ENCODE measurements around the gene MCFD2. TPM values are rescaled to one million over a fixed set of nuclear protein-coding genes. Genes with fewer than 3 reads are reported as not detected.

Gene MCFD2
- total RNA-seq, 2 experiments from 2014 or later = 27.7 to 31.8 TPM

DNA sequence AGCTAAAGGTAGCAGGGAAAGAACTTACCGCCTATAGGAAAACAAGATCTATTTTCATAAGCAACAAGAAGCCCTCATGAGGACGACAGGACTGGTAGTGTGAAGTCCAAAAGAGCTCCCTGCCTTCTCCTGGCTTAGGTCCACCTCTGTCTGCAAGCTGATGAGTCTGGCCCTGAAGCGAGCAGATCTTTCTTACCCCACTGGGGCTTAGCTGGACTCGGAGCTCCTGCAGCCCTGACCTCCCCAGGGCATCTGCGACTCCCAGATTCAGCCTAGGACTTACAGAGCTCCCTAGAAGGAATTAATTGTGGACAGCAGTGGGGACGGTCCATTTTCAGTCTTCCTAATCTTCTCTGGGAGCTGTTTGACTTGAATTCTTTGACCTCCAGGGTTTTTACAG is 53.7 kb downstream of the MCFD2 start:
- ATAC-seq (no peak), DNase-seq (no peak)
- ChIA-PET POLR2A (interaction anchor here (1.5 kb wide), 1 partner anchor 11 kb away, joined by 5 read pairs; no protein-coding TSS in a partner anchor), CTCF (interaction anchor here (0.6 kb wide), 1 partner anchor 211 kb away, joined by 3 read pairs; no protein-coding TSS in a partner anchor)
- Mint-ChIP-seq H3K27ac (no peak overlapping the region), H3K4me3 (no peak overlapping the region), H3K27me3 (peaks cover 2% of the 10 kb centered on the region), H3K9me3 (peaks cover 14% of the 10 kb centered on the region), H3K4me1 (ENCODE audit: low read depth) (no peaks in the 10 kb centered on the region), H3K36me3 (ENCODE audit: low read depth) (no peaks in the 10 kb centered on the region)
- intact Hi-C loops (cut with micrococcal nuclease) = no loop called here
- no peak for TF ChIP-seq CTCF (IDR thresholded peaks at IDR 0.05)

DNA sequence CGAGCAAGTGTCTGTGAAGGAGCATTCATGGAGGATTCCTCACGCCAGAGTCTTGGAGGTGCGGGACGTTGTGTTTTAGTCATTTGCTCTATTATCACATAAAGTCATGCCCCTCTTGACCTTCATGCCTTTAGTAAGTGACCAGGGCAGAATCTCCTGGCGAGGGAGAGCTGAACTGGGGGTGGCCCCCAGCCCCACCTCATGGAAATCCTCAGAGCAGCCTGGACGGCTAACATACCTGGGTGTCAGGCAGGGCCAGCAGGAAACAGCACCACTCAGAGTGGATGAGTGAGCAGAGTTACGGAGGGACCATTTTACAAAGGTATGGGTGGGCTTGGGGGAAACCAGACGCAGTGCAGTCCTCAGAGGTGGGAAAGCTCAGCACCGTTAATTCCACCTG is 56.1 kb downstream of the MCFD2 start:
- Mint-ChIP-seq H3K4me3 (no peak overlapping the region), H3K9me3 (peaks cover 2% of the 10 kb centered on the region), H3K4me1 (ENCODE audit: low read depth) (no peaks in the 10 kb centered on the region), H3K27ac (no peak overlapping the region), H3K36me3 (ENCODE audit: low read depth) (no peaks in the 10 kb centered on the region), H3K27me3 (no peaks in the 10 kb centered on the region)
- ChIA-PET CTCF (no interaction called here), POLR2A (no interaction called here)
- ATAC-seq (no peak), DNase-seq (no peak)
- intact Hi-C loops (cut with micrococcal nuclease) = no loop called here
- TF ChIP-seq CTCF (IDR thresholded peaks at IDR 0.05) = no peak

GRCh38 chr2:46858702-46859090 is 56.9 kb downstream of the MCFD2 start:
- Mint-ChIP-seq H3K27ac (no peak overlapping the region), H3K4me3 (no peak overlapping the region), H3K9me3 (no peaks in the 10 kb centered on the region), H3K36me3 (ENCODE audit: low read depth) (no peaks in the 10 kb centered on the region), H3K27me3 (no peaks in the 10 kb centered on the region), H3K4me1 (ENCODE audit: low read depth) (no peaks in the 10 kb centered on the region)
- intact Hi-C loops (cut with micrococcal nuclease) = no loop called here
- DNase-seq (no peak), ATAC-seq (no peak)
- POLR2A ChIA-PET = no interaction called here
- no peak for TF ChIP-seq CTCF (IDR thresholded peaks at IDR 0.05)
- CTCF ChIA-PET = interaction anchor here (0.9 to 1.2 kb wide), 3 partner anchors 14 to 209 kb away, joined by 3 read pairs; no protein-coding TSS in a partner anchor

DNA sequence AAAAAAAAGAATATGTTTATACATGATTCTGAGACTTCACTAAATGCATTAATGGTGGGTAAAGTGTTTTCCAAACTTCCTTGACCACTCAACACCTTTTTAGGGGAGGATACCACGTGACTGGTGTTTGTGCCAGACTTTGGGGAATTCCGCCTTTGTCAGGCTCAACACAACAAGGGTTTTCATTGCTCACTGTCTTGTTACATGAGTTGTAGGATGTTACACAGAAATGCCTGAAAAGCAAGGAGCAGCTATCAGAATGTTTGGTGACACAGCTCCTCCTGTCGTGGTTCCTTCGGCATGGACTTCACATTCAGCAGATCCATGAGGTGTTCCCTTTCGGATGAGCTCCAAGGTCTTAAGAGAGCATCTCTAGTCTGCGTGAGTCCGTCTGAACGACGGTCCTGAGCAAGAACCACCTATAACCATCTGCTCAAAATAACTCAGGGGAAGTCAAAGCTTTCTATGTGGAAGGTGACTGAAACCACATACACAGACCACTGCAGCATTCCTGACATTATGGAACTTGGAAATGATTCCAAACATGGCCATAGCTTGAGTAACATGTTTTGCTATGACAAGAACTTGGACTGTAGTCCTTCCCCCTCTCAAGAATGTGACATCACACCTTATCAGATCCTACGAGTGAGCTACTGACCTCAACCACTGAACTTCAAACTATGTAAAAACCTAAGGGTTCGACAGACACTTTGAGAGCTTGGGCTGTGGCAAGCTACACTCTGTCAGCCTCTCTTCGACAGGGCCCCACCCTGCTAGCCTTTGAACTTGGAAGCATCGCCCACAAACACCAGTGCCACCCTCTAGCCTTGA is 57.5 kb downstream of the MCFD2 start:
- H3K27ac Mint-ChIP-seq = no peak overlapping the region
- H3K4me1 Mint-ChIP-seq (ENCODE audit: low read depth) = no peaks in the 10 kb centered on the region

More for the DNA sequence above, 57.5 kb downstream of the MCFD2 start:
- no peak for TF ChIP-seq CTCF (IDR thresholded peaks at IDR 0.05)
- no peaks in the 10 kb centered on the region for H3K27me3 Mint-ChIP-seq
- H3K36me3 Mint-ChIP-seq (ENCODE audit: low read depth) = no peaks in the 10 kb centered on the region
- CTCF ChIA-PET = interaction anchor here (0.6 to 1.2 kb wide), 6 partner anchors 15 to 909 kb away, joined by 3 to 4 read pairs (median 3); no protein-coding TSS in a partner anchor
- intact Hi-C loops (cut with micrococcal nuclease) = no loop called here
- H3K4me3 Mint-ChIP-seq = no peak overlapping the region
- no peaks in the 10 kb centered on the region for H3K9me3 Mint-ChIP-seq
- ATAC-seq (no peak), DNase-seq (no peak)
- POLR2A ChIA-PET = no interaction called here

Data from activated CD8-positive, alpha-beta T cell treated with anti-CD3 and anti-CD28 coated beads for 36 hours (primary cell).